ENCODE results near the gene YWHAG.
"Not testable (repeated sequence)": the region's sequence is repeated elsewhere in the genome, so short reads cannot be mapped to it uniquely, and the experiment has no call there.

The YWHAG gene

DNA sequence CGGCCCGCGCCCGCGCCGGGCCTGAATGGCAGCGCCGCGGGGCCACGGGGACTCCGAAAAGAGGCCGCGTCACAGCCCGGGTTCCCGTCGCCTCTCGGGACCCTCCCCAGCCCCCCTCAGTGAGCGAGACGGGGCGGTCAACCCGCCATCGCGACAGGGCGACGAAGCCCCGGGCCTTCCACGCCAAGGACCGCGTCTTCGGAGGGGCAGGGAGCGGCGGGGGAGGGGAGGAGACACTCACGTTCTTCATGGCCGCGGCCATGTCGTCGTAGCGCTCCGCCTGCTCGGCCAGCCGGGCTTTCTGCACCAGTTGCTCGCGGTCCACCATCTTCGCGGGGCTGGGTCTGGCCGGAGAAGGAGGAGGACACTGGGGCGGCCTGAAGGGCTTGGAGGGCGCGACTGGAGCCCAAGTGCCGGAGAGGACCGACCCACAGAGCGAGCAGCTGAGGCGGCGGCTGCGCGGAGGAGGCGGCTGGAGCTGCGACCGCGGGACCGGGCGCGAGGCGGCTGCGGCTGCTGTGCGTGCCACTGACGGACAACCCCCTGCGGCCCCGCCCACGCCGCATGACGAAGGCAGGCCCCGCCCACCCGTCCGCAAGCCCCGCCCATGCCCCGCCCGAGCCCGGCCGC lies at the start of gene YWHAG:
Gene YWHAG (minus strand): TSS at position 511 of the 630 bp plus-strand sequence. CDS start 183 bp downstream, at position 328.
- peak; percentile 97 for DNase-seq

DNA sequence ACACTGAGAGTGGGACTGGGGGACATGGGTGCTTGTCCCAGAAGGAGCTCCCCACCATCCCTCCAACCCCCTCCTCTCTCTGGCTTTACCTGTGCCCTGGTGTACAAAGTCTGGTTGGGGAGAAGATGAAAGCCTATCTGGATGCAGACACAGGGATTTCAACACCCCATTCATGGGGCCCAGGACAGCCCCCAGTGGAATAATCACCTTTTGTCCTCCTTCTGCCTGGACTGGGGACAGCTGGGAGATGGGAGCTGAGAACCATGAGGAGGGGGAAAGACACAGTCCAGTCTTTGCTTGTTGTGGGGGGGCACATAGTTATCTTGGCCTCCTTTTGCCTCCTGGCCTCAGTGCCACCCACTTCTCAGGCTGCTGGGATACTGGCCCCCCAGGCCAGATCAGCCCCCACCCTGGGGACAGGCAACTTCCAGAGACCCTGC lies 49.4 kb upstream of the YWHAG start:
- no peak for DNase-seq

DNA sequence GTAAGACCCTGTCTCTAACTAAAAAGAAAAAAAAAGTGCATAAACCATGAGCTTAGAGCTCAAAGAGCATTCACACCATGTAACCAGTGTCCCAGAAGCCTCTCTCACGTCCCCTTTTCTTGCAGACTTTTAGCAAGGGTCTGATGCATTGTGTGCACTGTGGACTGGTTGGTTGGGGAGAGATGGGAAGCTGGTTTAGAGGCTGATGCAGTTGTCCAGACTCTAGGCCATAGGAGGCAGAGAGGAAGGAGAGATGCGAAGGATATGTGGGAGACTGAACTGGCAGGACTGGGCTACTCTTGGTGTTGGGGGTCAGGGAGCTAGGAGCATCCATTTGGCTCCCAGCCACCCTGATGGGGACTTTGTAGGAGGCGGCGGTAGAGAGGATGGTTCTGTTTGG lies 48.9 kb upstream of the YWHAG start:
- no peak for DNase-seq

DNA sequence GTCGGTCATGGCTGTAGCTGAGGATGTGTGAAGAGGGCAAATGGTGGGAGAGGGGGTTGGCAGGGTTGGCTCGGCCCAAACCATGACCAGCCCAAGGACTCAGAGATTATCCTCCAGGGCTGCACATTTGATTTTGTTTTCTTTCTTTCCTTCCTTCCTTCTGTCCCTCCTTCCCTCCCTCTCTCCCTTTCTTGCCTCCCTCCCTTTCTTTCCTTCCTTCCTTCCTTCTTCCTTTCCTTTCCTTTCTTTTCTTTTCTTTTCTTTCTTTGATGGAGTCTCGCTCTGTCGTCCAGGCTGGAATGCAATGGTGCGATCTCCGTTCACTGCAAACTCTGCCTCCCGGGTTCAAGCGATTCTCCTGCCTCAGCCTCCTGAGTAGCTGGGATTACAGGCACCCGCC lies 46.9 kb upstream of the YWHAG start:
- no peak for DNase-seq

DNA sequence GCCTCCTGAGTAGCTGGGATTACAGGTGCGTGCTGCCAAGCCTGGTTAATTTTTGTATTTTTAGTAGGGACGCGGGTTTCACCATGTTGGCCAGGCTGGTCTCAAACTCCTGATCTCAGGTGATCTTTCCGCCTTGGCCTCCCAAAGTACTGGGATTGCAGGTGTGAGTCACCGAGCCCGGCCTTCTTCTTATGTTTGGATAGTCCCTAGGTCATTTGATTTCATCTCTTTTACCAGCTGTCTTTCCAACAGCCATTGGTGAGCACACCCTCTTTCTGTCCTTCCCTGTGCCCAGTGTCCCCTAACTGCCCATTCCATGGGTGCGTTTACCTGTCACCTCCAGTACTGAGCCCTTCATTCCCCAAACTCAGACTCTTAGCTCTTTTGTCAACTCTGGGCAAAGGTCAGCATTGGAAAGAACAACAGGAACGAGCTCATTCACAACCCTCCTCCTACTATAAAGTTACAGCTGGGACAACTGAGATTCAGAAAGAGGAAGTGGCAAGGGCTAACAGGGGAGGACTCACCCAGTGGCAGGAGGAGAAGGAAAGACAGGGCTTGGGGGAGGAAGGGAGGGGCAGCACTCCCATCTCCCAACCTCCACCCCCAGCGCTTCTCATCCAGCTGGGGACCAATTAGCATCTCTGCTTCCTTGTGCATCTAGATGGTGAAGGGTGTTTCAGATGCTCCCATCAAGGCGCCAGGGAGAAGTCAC lies 45.1 kb upstream of the YWHAG start:
- no peak for DNase-seq

DNA sequence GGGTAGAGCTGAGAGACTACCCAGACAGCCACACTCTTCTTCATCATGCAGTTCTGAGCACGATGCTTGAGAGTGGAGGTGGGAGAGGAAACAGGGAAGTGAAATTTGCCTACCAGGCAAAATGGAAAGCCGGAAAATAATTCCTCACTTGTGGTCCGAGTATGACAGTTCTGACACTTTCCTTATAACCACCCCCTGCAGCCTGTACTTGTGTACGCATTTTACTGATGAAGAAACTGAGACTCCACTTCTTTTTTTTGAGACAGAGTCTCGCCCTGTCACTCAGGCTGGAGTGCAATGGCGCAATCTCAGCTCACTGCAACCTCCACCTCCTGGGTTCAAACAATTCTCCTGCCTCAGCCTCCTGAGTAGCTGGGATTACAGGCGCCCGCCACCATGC lies 44.3 kb upstream of the YWHAG start:
- DNase-seq: not testable (repeated sequence)

DNA sequence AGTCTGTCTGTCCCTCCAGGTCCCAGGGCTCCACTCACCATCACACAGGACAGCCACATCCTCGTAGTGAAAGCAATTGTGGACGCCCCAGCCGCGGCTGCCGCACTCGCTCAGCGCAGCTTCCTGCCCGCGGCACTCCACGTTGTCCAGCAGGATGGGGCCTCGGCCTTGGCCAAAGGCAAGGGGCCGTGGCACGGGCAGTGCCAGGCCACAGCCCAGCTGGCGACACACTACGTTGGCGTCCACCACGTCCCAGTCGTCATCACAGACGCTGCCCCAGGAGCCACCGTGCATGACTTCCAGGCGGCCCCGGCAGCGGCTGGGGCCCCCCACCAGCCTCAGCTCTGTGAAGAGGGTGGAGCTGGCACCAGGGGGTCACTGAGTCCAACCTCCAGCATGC lies 41.5 kb upstream of the YWHAG start:
- DNase-seq: no peak

DNA sequence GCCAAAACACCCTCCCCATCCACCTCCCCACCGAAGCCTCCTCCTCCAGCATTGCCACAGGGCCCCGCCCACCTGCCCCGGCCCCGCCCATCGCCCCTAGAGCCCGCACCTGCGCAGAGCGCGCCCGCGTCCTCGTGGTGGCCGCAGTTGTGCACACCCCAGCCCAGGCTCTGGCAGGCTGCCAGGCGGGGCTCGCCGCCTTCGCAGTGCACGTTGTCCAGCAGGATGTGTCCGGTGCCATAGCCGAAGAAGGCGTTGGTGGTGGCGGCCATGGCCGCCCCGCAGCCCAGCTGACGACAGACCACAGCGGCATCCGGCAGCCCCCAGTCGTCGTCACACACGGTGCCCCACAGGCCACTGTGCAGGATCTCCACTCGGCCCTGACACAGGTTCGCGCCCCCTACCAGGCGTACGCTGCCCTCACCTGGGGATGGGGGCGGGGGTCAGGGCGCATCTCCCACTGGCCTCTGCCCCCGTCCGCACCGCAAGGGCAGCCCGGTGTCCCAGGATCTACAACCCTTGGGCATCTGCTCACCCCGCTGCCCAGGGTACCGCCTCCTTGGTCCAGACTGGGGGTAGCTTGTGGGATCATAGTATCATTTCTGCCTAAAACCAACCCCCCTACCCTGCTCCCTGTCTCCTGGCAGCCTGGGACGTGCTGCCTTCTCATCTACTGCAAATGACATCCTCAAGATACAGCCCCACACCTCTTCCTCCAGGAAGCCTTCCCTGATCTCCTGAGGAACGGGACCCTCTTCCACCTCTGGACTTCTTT lies 38.8 kb upstream of the YWHAG start:
- peak; percentile 93 for DNase-seq

DNA sequence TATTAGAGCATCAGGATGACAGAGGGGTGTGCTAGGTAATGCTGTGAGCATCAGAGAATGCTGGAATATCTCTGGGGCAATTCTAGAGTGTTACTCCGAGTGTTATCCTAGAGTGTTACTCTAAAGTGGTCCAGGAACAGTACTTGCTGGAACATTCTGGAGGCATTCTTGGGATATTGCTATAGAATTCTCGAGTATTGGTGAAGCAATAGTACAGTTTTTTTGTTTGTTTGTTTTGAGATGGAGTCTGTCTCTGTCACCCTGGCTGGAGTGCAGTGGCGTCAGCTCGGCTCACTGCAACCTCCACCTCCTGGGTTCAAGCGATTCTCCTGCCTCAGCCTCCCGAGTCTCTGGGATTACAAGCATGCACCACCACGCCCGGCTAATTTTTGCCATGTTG lies 38.1 kb upstream of the YWHAG start:
- DNase-seq: no peak

DNA sequence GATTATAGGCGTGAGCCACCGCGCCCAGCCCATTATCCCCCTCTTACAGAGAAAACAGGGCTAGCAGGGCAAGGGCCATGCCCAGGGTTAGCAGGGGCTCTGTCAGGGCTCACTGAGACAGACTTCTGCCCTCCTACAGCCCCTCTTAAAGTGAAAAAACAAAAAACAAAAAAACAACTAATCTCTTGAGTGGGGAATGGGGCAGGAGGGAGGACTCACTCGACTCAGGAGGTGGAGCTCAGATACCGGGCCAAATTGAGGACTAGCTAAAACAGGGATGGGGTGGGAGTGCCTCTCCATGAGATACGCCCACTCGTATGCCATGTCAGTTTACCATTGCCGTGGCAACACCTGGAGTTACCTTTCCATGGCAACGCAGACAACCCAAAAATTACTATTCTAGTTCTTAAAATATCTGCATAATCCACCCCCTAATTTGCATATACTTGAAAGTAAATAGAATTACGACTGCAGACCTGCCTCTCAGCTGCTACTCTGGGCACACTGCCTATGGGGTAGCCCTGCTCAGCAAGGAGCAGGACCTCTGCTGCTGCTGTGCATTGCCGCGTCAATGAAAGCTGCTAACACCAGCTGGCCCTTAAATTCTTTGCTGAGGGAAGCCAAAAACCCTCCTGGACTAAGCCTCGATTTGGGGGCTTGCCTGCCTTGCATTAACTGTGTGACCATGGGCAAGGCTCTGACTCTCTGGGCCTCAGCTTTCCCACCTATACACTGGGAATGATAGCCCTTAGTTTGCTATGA lies 37.4 kb upstream of the YWHAG start:
- DNase-seq: no peak

DNA sequence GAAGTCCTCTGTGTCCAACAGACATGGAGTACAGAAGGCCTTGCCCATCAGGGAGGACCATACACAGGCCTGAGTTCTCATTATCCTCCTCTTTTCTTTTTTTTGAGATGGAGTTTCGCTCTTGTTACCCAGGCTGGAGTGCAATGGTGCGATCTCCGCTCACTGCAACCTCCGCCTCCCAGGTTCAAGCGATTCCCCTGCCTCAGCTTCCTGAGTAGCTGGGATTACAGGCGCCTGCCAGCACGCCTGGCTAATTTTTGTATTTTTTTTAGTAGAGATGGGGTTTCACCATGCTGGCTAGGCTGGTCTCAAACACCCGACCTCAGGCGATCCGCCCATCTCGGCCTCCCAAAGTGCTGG lies 36.8 kb upstream of the YWHAG start:
- DNase-seq: not testable (repeated sequence)

DNA sequence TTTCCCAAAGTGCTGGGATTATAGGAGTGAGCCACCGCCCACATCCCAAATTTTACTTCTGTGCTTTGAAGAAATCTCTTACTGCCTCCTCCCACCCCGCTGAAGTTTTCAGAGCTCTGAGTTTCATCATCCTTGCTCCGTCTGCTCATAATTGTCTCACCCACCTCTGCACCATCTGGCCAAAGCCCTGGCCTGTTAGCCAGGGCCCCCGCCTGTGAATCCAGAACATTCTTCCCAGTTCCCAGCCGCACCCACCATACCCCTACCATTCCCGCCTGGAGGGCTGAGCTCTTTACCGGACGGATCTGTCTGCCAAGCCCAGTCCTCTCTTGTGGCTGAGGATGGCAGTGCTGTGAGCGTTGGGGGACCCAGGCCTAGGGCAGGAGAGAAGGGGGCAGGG lies 36.2 kb upstream of the YWHAG start:
- no peak for DNase-seq

DNA sequence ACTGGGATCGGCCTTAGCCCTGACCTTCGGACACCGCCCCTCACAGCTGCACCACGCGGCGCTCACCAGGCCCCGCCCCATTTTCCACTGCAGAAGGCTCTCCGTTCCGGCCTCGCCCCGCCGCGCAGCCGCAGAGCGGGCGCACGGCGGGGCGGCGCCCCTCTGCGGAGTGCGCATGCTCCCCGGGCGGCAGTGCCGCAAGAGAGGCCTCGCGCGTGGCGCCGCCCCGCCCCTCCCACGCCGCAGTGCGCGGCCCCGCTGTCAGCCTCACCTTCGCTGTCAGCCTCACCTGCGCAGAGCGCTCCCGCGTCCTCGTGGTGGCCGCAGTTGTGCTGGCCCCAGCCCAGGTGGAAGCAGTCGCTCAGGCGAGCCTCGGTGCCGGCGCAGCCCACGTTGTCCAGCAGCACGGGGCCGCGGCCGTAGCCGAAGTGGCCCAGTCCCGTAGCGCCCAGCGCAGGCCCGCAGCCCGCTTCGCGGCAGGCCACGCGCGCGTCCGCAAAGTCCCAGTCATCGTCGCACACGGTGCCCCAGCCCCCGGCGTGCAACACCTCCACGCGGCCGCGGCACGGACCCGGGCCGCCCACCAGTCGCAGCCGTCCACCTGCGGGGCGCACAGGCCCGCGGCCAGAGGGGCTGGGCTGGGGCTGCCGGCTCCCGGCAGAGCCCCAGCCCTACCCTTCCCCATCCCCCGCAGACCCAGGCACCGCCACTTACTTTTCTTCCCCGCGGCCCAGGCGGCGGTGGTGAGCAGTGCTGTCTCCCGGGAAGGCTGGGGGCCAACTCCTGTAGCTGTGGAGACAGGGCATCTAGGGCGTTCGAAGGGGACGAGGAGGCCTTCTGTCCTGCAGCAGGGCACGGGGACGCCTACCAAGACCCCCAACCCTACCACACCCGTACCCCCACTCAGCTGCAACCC lies 34.6 kb upstream of the YWHAG start:
- peak; percentile 97 for DNase-seq

DNA sequence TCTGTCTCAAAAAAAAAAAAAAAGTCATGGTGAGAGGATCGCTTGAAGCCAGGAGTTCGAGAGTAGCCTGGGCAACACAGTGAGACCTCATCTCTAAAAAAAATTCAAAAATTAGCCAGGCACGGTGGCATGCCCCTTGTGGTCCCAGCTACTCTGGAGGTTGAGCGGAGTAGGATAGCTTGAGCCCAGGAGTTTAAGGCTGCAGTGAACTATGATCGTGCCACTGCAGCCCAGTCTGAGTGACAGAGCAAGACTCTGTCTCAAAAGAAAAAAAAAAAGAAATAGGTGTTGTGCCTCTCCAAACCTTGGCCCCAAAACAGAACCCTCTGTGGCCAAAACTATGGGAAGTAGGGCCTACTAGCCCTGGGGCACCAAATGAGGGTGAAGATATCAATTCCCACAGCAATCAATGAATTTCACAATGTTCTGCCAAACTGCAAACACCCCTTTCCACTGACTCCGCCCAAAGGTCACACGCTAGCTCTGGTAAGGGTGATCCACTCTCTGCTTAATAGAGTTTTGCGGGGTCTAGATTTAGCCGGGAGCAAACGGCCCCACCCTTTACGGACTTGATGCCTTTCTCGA lies 33.8 kb upstream of the YWHAG start:
- DNase-seq: no peak

DNA sequence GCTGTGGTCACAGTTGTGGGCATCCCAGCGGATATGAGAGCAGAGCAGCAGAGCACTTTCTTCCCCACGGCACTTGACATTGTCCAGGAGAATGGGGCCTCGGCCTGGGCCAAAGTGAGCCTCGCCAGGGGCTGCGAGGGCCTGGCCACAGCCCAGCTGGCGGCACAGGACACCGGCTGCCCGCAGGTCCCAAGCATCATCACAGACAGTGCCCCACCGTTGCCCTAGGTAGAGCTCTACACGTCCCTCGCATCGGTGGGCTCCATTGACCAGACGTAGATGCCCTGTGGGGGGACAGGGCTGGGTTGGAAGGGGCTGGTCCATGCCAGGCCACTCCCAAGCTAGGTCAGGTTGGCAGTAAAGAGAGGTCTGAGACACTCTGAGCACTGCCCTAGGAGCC lies 31.3 kb upstream of the YWHAG start:
- DNase-seq: no peak

DNA sequence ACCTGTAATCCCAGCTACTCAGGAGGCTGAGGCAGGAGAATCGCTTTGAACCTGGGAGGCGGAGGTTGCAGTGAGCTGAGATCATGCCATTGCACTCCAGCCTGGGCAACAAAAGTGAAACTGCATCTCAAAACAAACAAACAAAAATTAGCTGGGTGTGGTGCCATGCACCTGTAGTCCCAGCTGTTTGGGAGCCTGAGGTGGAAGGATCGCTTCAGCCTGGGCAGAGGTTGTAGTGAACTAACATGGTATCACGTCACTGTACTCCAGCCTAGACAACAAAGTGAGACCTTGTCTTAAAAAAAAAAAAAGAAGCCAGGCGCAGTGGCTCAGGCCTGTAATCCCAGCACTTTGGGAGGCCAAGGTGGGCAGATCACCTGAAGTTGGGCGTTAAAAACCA lies 29.0 kb upstream of the YWHAG start:
- DNase-seq: not testable (repeated sequence)

DNA sequence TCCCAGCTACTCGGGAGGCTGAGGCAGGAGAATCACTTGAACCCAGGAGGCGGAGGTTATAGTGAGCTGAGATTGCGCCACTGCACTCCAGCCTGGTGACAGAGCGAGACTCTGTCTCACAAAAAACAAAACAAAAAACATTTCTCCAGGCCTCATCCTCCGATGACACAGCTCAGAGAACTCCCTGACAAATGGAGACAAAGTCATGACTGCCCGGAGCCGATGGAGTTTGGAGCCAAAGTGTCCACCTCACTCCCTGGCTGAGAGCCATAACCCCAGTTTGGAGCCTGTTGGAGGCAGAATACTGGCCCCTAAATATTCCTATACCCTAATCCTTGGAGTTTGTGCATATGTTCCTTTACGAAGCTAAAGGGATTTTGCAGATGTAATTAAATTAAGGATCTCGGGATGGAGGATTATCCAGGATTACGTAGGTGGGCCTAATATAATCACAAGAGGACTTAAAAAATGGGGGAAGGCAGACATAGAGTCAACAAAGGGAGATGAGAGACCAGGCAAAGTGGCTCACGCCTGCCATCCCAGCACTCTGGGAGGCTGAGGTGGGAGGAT lies 28.0 kb upstream of the YWHAG start:
- no peak for DNase-seq

DNA sequence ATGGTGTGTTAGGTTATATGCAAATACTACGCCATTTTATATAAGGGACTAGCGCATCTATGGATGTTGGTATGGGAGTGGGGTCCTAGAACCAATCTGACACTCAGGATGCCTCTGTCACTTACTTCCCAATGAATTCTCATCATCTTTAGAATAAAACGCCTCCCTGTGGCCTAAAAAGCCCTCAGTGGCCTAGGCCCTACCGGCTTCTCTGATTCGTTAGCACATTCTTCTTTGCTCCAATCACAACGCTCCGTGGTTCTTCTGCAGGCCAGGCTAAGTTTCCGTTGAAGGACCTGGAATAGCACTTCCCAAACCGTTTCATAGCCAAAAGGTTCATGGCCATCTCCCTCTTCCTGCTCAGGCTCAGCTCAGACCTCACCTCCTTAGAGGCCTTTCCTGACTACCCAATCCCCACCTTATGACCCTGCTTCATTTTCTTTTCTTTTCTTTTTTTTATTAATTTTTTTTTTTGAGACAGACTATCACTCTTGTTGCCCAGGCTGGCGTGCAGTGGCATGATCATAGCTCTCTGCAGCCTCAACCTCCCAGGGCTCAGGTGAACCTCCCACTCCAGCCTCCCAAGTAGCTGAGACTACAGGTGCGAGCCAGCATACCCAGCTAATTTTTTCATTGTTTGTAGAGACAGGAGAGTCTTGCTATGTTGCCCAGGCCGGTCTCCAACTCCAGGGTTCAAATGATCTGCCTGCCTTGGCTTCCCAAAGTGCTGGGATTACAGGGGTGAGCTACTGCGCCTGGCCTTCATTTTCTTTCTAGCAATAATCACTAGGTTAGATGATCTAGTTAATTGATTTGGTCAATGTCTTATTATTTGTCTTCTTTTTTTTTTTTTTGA lies 24.5 kb upstream of the YWHAG start:
- DNase-seq: no peak

DNA sequence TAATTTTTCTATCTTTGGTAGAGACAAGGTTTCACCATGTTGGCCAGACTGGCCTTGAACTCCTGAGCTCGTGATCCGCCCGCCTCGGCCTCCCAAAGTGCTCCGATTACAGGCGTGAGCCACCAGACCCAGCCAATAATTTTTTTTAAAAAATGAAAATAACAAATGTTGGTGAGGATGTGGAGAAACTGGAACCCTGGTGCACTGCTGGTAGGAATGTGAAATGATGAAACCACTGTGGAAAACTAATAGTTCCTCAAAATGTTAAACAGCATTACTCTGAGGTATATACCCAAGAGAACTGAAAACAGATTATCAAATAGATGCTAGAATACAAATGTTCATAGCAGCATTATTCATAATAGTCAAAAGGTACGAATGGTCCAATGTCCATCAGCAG lies 23.0 kb upstream of the YWHAG start:
- no peak for DNase-seq

DNA sequence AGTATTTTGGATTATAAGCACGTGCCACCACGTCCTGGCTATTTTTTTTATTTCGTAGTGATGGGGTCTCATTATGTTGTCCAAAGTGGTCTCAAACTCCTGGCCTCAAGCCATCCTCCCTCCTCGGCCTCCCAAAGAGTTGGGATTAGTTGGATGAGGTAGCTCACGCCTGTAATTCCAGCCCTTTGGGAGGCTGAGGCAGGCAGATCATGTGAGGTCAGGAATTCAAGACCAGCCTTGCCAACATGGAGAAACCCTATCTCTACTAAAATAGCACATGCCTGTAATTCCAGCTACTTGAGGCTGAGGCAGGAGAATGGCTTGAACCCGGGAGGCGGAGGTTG lies 21.8 kb upstream of the YWHAG start:
- no peak for DNase-seq
